Measurements from ENCODE around the gene AQP9. TPM values are rescaled to one million over a fixed set of nuclear protein-coding genes. Genes with fewer than 3 reads are reported as not detected.

AQP9 gene
- total RNA-seq, 3 donors from 2014 or later, result 0.09 to 2.0 (median 0.89) TPM

GRCh38 chr15:58134886-58135285, 3.3 kb upstream of the AQP9 start:
- intact Hi-C loops (cut with DNase I, micrococcal nuclease), result no loop called here
- TF ChIP-seq, protein P1, sequence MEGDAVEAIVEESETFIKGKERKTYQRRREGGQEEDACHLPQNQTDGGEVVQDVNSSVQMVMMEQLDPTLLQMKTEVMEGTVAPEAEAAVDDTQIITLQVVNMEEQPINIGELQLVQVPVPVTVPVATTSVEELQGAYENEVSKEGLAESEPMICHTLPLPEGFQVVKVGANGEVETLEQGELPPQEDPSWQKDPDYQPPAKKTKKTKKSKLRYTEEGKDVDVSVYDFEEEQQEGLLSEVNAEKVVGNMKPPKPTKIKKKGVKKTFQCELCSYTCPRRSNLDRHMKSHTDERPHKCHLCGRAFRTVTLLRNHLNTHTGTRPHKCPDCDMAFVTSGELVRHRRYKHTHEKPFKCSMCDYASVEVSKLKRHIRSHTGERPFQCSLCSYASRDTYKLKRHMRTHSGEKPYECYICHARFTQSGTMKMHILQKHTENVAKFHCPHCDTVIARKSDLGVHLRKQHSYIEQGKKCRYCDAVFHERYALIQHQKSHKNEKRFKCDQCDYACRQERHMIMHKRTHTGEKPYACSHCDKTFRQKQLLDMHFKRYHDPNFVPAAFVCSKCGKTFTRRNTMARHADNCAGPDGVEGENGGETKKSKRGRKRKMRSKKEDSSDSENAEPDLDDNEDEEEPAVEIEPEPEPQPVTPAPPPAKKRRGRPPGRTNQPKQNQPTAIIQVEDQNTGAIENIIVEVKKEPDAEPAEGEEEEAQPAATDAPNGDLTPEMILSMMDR (IDR thresholded peaks at IDR 0.05), result no peak
- no peak for ATAC-seq
- DNase-seq, result no peak
- Histone ChIP-seq H3K9me3 (no peaks in the 10 kb centered on the region), H3K4me3 (no peak overlapping the region), H3K4me1 (ENCODE audit: low read depth) (no peaks in the 10 kb centered on the region), H3K36me3 (ENCODE audit: low read depth) (no peaks in the 10 kb centered on the region)

- DNase-seq, result no peak
- Histone ChIP-seq H3K4me1 (ENCODE audit: low read depth) (no peaks in the 10 kb centered on the region), H3K36me3 (ENCODE audit: low read depth) (no peaks in the 10 kb centered on the region), H3K4me3 (no peak overlapping the region), H3K9me3 (no peaks in the 10 kb centered on the region)
- ATAC-seq, result no peak
- intact Hi-C loops (cut with DNase I, micrococcal nuclease), result no loop called here
- TF ChIP-seq, protein P1 (IDR thresholded peaks at IDR 0.05), result no peak
Measured at GRCh38 chr15:58135511-58136174, 2.5 kb upstream of the AQP9 start.

GRCh38 chr15:58136731-58137130, 1.4 kb upstream of the AQP9 start:
- H3K9me3 ChIP-seq, result no peaks in the 10 kb centered on the region
- ATAC-seq (no peak), DNase-seq (no peak)
- no peaks in the 10 kb centered on the region for H3K36me3 ChIP-seq (ENCODE audit: low read depth)
- TF ChIP-seq, protein P1 (IDR thresholded peaks at IDR 0.05), result no peak
- no peaks in the 10 kb centered on the region for H3K4me1 ChIP-seq (ENCODE audit: low read depth)
- H3K4me3 ChIP-seq, result no peak overlapping the region
- intact Hi-C loops (cut with DNase I, micrococcal nuclease), result no loop called here

- Histone ChIP-seq H3K9me3 (no peaks in the 10 kb centered on the region), H3K36me3 (ENCODE audit: low read depth) (no peaks in the 10 kb centered on the region), H3K4me1 (ENCODE audit: low read depth) (no peaks in the 10 kb centered on the region), H3K4me3 (no peak overlapping the region)
- no peak for DNase-seq
- ATAC-seq, result no peak
- TF ChIP-seq, protein P1 (IDR thresholded peaks at IDR 0.05), result no peak
- intact Hi-C loops (cut with DNase I, micrococcal nuclease), result no loop called here
Measured at GRCh38 chr15:58137686-58138085, 495 bp upstream of the AQP9 start.

DNA sequence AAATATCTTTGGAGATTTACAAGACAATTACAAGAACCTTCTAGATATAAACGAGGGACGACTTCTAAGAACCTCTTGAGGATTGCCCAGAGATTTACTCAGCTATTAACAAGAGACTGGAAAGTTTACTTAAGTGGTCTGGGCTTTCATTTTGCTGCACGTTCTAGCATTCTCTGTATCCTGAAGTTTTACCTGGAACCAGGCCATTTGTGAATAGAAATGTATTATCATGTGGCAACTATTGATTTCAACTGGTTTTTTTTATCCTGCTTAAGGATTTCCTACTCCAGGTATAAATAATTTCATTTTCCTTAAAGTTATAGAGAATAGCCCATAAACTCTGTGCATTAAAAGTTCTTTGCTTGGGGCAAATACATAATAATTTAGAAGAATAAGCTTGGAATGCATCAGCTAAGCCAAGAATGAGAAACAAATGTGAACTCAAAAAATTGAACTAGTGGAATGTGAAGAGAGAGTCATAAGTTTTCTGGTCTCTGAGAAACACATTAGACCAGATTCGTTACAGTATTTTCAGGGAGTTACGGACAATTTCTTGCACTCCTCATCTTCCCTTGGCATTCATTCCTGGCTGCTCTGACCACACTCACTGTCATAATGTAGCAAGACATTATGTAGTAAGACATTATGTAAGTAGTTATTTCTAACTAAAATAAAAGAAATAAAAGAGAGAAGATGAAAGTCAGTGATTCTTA, 1.3 kb downstream of the AQP9 start:
- DNase-seq (no peak), ATAC-seq (no peak)
- Histone ChIP-seq H3K9me3 (no peaks in the 10 kb centered on the region), H3K36me3 (ENCODE audit: low read depth) (no peaks in the 10 kb centered on the region), H3K4me1 (ENCODE audit: low read depth) (no peaks in the 10 kb centered on the region), H3K4me3 (no peak overlapping the region)
- TF ChIP-seq, protein P1 (IDR thresholded peaks at IDR 0.05), result no peak
- intact Hi-C loops (cut with DNase I, micrococcal nuclease), result no loop called here
